Left kidney (tissue), 2 donors: ENCODE results near the gene FLII. TPM values are rescaled to one million over a fixed set of nuclear protein-coding genes. Genes with fewer than 3 reads are reported as not detected.
A peak's percentile ranks its signal among the peaks of the same experiment; 100 is the strongest.
"Not testable (repeated sequence)": the region's sequence is repeated elsewhere in the genome, so short reads cannot be mapped to it uniquely, and the experiment has no call there.

Experiments
- DNase-seq: peaks from one replicate; pipeline ENCODE4 v3.0.0-alpha.2; 2013
- polyA plus RNA-seq: library from polyadenylated mRNA; unstranded; fragments of 120-200 nt; gene quantifications from one replicate; pipeline ENCODE4 v1.2.1, GENCODE V29; 2013; ENCODE audit not compliant: insufficient read length

The FLII gene
- polyA plus RNA-seq, 1 donor: 150 TPM

DNA sequence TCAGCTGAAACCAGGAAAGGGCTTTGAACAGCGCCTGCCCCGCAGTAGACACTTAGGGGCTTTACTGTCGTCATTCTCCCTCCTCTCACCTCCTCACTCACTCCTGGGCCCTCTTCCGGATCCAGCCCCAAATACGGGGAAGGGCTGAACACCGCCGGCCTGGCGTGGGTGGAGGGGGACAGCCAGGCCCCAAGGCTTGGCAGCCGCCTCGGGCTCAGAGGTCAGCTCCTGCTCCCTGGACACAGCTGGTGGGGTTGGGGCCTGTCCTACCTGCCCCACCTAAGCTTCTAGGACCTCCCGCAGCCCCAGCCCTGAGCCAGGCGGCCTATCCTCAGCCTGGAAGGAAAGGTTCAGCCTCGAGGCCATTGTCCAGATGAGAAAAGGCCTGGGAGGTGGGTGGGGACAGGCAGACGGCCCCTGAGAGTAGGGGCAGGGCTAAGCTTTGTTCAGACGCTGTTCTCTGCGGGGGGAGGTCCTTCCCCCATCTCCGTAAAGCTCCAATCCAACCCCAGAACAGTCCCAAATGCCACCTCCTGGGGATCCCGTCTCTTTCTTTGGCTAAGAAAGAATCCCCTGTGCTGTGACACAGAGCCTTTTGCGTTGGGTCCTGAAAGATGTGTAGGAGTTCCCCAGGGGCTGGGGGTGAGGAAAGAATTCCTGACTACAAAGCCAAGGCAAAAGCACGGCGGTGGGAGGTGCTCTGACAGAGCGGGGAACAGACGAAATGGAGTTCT lies 34.0 kb downstream of the FLII start:
- no peak for DNase-seq

DNA sequence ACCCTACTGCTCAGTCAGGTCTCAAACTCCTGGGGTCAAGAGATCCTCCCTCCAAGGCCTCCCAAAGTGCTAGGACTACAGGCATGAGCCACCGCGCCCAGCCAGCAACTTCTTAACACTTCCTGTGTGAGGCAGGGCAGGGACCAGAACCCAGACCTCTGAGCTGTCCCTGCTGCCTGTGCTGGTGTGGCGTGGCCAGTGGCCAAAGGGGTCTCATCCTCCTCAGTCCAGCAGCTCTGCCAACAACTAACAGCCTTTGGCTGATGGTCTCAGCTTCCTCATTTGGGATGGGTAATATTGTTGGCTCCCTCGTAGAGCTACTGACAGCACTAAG lies 34.5 kb downstream of the FLII start:
- DNase-seq: no peak

DNA sequence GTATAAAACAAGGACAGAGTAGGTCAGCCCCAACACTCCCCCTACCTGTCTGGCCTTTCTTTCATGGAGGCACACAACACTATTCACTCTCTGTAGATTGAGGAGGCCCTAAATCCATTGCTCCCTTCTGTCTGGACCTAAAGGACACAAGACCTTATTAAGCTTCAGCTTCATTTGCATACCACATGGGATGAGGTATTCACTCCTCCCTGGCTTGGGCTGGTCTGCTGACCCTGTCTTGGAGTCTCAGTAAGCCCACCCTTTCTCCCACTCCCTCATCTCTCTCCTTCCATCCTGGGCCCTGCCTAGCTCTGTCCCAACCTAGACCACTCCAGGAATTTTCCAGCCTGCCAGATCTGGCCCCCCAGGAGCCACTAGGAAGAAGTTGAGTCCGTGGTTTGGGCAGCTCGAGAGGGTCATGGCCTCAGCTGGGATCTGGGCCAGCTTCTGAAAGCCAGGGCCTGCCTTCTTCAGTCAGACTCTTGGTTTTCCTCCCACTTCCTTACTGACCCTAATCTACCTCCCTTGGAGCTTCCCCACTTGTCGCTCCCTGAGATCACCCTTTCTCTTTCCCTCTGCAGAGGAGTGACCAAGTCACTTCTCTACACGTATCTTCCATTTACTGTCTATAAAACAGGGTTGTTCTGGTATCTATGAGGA lies 39.7 kb downstream of the FLII start:
- DNase-seq: no peak

DNA sequence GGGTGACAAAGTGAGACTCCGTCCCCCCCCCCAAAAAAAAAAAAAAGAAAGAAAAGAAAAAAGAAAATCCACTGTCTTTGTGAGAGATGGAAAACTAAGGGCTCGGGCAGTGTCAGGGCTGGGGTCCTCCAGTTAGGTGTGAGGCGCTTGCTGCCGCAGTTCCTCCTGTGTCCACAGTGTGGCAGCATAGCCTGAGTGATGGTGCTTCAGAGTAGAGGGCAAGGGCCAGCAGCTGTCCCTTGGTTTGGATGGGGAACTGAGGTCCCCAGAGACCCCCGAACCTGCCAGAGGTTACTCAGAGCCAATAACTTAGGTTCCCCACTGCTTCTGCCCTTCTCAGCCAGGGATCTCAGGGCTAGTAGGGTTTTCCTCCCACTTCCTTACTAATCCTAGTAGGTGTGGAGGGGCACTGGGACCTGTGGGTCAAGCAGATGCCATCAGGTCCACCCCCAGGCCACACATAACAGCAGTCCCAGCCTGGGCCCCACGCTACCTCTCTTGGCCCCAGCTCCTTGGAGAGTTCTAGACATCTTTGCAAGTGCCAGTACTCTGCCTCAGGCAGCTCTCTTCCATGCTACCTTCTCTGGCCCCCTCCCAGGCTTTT lies 41.0 kb downstream of the FLII start:
- DNase-seq: peak; percentile 64

DNA sequence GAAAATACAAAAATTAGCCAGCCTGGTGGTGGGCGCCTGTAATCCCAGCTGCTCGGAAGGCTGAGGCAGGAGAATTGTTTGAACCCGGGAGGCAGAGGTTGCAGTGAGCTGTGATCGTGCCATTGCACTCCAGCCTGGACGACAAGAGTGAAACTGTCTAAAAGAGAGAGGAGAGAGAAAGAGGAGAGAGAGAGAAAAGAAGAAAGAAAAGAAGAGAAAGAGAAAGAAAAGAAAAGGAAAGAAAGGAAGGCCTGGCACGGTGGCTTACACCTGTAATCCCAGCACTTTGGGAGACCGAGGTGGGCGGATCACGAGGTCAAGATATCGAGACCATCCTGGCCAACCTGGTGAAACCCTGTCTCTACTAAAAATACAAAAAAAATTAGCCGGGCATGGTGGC lies 41.6 kb downstream of the FLII start:
- not testable (repeated sequence) for DNase-seq

DNA sequence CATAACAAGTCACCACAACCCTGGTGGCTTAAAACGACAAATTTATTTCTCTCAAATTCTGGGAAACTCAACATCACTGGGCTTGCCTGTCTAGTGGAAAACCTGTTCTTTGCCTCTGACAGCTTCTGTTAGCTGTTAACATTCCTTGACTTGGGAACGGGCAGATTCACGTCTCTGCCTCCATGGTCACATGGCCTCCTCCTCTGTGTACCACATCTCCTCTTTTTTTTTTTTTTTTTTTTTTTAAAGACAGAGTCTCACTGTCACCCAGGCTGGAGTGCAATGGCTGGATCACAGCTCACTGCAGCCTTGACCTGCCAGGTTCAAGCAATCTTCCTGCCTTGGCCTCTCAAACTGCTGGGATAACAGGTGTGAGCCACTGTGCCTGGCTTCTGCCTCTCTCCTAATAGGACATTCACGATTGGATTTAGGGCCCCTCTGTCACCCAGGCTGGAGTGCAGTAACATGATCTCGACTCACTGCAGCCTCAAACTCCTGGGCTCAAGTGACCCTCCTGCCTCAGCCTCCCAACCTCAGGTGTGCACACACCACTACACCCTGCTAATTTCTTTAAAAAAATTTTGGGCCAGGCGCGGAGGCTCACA lies 44.8 kb downstream of the FLII start:
- DNase-seq: no peak

DNA sequence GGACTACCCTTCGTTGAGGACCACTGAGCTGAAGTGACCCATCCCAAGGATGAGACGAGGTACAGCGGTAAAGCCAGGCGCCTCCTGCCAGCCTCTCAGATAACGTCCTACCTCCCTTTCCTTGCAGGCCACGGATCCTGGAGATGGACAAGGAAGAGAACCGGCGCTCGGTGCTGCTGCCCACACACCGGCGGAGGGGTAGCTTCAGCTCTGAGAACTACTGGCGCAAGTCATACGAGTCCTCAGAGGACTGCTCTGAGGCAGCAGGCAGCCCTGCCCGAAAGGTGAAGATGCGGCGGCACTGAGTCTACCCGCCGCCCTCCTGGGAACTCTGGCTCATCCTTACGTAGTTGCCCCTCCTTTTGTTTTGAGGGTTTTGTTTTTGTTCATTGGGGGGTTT lies 50.4 kb downstream of the FLII start:
- no peak for DNase-seq

DNA sequence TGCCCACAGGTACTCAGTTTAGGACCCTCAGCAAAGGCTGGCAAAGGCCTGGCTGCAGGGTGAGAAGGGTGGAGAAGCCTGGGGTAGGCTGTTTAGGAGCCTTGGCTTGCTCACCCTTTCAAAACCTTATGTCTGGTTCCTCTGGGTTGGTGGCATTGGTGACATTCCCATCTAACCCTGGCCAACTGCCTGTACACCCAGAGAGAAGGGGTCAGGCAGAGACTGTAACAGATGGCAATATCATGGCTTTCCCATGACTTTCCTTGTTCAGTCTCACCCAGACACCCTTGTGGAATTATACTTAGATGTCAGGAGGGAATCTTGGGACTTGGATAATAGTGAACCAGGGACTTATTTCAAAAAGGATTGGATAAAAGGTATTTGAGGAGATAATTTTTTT lies 51.6 kb downstream of the FLII start:
- no peak for DNase-seq

DNA sequence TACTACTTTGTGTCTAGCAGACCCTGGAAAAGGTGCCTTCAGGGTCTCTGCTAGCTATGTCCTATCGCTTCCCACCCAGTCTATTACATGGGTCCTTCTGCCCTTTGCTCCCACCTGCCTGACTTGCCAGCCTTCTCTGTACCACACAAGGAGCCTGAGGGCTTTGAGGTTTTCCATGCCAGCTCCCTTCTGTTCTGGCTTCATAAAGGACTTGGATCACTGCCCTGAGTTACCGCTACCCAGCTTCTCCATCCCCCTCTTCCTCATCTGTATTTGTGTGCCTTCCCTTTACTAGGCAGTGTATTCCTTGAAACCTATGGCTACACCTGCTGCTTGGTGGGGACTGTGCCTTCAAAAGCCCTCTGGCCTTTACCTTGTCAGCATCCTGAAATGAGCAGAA lies 52.7 kb downstream of the FLII start:
- DNase-seq: no peak

DNA sequence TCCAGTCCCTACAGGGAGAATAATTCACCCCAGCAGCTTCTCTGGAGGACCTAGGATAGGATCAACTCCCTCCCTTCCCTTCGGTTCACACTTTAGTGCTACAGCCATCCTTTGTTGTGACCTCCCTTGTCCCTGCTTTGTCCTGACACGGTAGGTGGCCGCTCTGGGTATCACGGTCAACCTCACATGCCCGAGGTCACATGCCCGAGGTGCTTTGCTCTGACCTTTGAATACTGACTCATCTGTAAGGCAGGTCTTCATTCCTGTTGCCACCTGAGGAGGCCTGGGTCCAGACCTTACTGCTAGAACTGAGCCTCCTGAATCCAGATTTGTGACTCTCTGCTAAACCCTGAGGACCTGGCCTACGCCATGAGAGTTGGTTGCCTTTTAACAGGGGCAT lies 55.2 kb downstream of the FLII start:
- DNase-seq: no peak

DNA sequence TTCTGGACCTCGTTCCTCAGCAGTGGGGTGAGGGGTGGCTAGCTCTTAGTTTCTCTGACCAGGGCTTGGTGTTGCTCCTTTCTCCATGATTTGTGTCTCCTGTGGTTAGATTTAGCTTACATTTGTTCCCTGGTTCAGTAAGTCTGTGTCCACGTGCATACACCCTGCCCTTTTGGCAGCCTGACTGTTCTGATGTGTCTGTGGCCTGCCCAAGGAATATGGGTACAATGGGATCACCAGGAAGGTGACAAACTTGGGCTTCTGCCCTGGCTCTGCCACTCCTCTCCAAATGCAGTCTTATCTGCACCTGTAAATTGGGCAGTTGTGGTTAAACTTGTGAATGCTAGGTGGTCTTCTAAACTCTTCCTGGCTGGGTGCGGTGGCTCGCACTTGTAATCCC lies 57.4 kb downstream of the FLII start:
- no peak for DNase-seq

DNA sequence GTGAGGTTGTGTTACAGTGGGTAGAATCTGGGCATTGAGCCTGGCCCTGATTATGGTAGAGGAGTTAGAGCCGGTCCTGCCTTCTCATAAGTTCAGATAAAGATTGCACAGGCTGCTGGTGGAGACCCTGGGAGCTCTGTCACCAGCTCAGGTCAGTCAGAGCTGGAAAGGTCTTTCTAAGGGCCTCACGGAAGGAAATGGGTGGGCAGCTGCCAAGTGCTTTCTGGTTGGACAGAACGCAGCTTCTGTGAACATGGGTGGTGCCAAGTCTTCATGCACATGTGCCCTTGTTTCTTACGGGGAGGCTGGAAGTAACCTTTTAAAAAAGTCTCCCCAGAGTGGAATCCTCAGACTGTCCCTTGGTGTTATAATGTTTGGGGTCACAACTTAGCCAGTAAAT lies 60.0 kb downstream of the FLII start:
- no peak for DNase-seq

DNA sequence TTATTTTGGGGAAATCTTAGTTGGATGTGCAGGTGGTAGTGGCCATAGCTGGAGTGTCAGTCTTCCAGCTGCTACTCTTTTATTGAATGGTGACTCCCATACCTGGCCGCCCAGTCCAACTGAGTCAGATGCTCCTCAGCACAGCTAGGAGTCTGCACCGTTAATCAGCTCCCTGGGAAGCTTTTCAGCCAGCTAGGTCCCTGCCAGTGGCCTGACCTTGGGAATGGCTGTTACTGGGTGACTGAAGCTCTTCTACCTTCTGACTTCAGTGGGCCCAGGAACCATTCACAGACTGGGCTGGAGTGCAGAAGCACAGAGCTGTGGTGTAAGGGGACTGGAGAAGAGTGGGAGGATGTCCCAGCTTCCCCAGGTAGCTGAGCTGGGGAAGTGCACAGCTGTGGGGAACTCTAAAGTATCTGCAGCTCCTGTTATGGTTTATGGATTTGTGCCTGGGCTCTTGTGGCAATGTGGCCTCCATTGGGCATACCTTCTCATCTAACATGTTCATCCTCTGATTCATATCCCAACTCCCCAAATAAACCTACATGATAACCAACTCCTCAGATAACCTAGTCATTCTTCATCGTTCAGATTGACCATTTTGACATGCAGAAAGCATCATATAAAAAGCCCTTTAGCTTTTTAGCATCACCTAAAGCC lies 60.9 kb downstream of the FLII start:
- no peak for DNase-seq

DNA sequence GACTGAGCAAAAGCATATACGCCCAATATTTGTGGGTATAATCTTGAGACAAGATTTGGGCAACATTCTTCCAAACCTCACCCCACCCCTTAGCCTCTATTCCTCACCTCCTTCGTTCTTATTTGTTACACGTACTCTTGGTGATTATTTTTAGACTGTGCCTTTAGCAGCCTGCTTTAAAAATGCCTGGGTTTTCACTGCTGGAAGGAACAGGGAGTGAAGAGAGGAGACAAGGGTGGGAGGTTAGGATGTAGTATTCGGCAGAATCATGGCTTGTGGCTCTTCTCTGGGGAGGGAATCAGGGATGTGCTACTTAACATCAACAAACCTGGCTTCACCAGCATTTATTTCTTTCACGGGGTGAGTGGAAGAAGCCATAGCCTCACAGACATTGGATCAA lies 63.3 kb downstream of the FLII start:
- no peak for DNase-seq

Other genes starting within 250 kb of the FLII start
- 29.5 TPM for gene ATPAF2, start 219.6 kb downstream of the FLII start, polyA plus RNA-seq
- gene GID4, start 219.3 kb downstream of the FLII start, polyA plus RNA-seq: 14.0 TPM
- 37.2 TPM for gene DRG2, start 170.8 kb downstream of the FLII start, polyA plus RNA-seq
- gene MYO15A, start 150.0 kb downstream of the FLII start, polyA plus RNA-seq: 3.9 TPM
- 64.8 TPM for gene ALKBH5, start 74.9 kb downstream of the FLII start, polyA plus RNA-seq
- 28.4 TPM for gene LLGL1, start 33.1 kb downstream of the FLII start, polyA plus RNA-seq
- gene MIEF2, start 1.9 kb upstream of the FLII start, polyA plus RNA-seq: 13.6 TPM
- 60.6 TPM for gene TOP3A, start 56.3 kb upstream of the FLII start, polyA plus RNA-seq
- 17.2 TPM for gene SMCR8, start 56.6 kb upstream of the FLII start, polyA plus RNA-seq
- 61.5 TPM for gene SHMT1, start 104.8 kb upstream of the FLII start, polyA plus RNA-seq
- gene EVPLL, start 119.0 kb upstream of the FLII start, polyA plus RNA-seq: 0.23 TPM
- not detected for gene LGALS9C, start 218.1 kb upstream of the FLII start, polyA plus RNA-seq